Measurements from ENCODE around the gene CAMTA1. TPM values are rescaled to one million over a fixed set of nuclear protein-coding genes. Genes with fewer than 3 reads are reported as not detected.

Gene CAMTA1
- total and polyA plus RNA-seq, 9 of the 15 experiments (the other 6 are each of a cell fraction or from before 2014, with no cell fraction given): 43.9 to 161 (median 65.9) TPM

DNA sequence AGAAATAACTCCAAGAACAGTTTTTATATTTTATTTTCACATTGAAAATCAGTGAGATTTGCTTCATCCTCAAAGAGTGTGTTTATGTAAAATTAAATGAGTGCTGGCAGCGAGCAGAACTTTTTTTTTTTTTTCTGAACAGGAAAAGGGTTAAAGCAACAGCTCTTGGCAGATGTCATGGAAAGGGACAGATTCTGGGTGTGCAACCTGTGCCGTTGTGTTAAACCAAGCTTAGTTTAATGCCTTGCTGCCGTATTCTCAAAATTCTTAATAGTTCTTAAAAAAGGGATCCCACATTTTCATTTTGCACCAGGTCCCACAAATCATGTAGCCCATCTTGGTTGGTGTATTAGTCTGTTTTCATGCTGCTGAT is 758.5 kb downstream of the CAMTA1 start (continued):
- TF ChIP-seq, protein P1, sequence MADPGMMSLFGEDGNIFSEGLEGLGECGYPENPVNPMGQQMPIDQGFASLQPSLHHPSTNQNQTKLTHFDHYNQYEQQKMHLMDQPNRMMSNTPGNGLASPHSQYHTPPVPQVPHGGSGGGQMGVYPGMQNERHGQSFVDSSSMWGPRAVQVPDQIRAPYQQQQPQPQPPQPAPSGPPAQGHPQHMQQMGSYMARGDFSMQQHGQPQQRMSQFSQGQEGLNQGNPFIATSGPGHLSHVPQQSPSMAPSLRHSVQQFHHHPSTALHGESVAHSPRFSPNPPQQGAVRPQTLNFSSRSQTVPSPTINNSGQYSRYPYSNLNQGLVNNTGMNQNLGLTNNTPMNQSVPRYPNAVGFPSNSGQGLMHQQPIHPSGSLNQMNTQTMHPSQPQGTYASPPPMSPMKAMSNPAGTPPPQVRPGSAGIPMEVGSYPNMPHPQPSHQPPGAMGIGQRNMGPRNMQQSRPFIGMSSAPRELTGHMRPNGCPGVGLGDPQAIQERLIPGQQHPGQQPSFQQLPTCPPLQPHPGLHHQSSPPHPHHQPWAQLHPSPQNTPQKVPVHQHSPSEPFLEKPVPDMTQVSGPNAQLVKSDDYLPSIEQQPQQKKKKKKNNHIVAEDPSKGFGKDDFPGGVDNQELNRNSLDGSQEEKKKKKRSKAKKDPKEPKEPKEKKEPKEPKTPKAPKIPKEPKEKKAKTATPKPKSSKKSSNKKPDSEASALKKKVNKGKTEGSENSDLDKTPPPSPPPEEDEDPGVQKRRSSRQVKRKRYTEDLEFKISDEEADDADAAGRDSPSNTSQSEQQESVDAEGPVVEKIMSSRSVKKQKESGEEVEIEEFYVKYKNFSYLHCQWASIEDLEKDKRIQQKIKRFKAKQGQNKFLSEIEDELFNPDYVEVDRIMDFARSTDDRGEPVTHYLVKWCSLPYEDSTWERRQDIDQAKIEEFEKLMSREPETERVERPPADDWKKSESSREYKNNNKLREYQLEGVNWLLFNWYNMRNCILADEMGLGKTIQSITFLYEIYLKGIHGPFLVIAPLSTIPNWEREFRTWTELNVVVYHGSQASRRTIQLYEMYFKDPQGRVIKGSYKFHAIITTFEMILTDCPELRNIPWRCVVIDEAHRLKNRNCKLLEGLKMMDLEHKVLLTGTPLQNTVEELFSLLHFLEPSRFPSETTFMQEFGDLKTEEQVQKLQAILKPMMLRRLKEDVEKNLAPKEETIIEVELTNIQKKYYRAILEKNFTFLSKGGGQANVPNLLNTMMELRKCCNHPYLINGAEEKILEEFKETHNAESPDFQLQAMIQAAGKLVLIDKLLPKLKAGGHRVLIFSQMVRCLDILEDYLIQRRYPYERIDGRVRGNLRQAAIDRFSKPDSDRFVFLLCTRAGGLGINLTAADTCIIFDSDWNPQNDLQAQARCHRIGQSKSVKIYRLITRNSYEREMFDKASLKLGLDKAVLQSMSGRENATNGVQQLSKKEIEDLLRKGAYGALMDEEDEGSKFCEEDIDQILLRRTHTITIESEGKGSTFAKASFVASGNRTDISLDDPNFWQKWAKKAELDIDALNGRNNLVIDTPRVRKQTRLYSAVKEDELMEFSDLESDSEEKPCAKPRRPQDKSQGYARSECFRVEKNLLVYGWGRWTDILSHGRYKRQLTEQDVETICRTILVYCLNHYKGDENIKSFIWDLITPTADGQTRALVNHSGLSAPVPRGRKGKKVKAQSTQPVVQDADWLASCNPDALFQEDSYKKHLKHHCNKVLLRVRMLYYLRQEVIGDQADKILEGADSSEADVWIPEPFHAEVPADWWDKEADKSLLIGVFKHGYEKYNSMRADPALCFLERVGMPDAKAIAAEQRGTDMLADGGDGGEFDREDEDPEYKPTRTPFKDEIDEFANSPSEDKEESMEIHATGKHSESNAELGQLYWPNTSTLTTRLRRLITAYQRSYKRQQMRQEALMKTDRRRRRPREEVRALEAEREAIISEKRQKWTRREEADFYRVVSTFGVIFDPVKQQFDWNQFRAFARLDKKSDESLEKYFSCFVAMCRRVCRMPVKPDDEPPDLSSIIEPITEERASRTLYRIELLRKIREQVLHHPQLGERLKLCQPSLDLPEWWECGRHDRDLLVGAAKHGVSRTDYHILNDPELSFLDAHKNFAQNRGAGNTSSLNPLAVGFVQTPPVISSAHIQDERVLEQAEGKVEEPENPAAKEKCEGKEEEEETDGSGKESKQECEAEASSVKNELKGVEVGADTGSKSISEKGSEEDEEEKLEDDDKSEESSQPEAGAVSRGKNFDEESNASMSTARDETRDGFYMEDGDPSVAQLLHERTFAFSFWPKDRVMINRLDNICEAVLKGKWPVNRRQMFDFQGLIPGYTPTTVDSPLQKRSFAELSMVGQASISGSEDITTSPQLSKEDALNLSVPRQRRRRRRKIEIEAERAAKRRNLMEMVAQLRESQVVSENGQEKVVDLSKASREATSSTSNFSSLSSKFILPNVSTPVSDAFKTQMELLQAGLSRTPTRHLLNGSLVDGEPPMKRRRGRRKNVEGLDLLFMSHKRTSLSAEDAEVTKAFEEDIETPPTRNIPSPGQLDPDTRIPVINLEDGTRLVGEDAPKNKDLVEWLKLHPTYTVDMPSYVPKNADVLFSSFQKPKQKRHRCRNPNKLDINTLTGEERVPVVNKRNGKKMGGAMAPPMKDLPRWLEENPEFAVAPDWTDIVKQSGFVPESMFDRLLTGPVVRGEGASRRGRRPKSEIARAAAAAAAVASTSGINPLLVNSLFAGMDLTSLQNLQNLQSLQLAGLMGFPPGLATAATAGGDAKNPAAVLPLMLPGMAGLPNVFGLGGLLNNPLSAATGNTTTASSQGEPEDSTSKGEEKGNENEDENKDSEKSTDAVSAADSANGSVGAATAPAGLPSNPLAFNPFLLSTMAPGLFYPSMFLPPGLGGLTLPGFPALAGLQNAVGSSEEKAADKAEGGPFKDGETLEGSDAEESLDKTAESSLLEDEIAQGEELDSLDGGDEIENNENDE (IDR thresholded peaks at IDR 0.05; ENCODE audit: low read depth, low read length): no peak
- no peak for TF ChIP-seq FIP1L1 (IDR thresholded peaks at IDR 0.05; ENCODE audit: low read depth, low read length, poor library complexity, severe bottlenecking)
- no peak for TF ChIP-seq CBFA2T2 (conservative IDR thresholded peaks at IDR 0.05)
- TF ChIP-seq ZNF408 (CRISPR knock-in tag; IDR thresholded peaks at IDR 0.05; ENCODE audit: low read depth): no peak
- TF ChIP-seq HSF4 (CRISPR knock-in tag; IDR thresholded peaks at IDR 0.05; ENCODE audit: borderline replicate concordance): no peak
- no peak for TF ChIP-seq KAT2B (IDR thresholded peaks at IDR 0.05; ENCODE audit: low read depth, low read length)
- TF ChIP-seq GTF2E2 (tag; IDR thresholded peaks at IDR 0.05): no peak
